ENCODE measurements around the gene SCYL1. TPM values are rescaled to one million over a fixed set of nuclear protein-coding genes. Genes with fewer than 3 reads are reported as not detected.

The SCYL1 gene
- total RNA-seq, 1 experiment from 2014 or later, result 39.1 TPM

DNA sequence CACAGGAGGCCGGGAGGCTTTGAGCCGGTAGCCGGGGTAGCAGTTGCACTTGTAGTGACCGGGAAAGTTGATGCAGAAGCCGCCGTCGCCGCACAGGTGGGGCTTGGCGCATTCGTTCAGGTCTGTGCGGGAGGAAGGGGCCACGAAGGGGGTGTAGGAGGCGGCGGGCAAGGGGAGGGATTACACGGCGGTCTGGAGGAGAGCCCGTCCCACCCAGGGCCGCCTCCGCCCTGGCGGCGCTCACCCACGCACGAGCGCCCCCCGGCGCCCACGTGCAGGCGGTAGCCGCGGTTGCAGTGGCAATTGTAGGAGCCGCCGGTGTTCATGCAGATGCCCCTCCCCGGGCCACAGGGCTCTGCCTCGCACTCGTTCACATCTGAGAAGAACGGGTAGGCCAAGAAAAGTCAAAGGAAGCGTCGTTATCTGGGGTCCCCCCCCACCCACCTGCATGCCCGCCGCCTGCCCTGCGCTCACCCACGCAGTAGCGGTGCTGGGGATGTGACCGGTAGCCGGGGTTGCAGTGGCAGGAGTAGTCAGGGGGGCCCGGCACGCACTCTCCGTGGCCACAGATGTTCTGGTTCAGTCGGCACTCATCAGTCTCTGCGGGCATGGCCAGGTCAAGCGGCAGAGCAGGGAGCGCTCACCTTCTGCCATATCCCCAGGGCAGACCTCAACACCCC is 22.7 kb downstream of the SCYL1 start:
- Histone ChIP-seq H3K27ac (no peak overlapping the region), H3K4me3 (no peak overlapping the region), H3K27me3 (no peaks in the 10 kb centered on the region), H3K4me1 (peaks cover 4% of the 10 kb centered on the region; the same call in 1 of the 2 replicates), H3K9me3 (replicated peaks) (no peaks in the 10 kb centered on the region), H3K36me3 (peaks cover 4% of the 10 kb centered on the region; the same call in 1 of the 2 replicates)
- DNase-seq, result no peak

GRCh38 chr11:65548395-65548794 is 23.5 kb downstream of the SCYL1 start:
- H3K9me3 ChIP-seq (replicated peaks), result no peaks in the 10 kb centered on the region
- no peak overlapping the region for H3K27ac ChIP-seq
- DNase-seq, result no peak
- no peak overlapping the region for H3K4me3 ChIP-seq
- H3K4me1 ChIP-seq, result peaks cover 5% of the 10 kb centered on the region; the same call in 1 of the 2 replicates
- H3K36me3 ChIP-seq, result peaks cover 4% of the 10 kb centered on the region; the same call in 1 of the 2 replicates
- no peaks in the 10 kb centered on the region for H3K27me3 ChIP-seq

DNA sequence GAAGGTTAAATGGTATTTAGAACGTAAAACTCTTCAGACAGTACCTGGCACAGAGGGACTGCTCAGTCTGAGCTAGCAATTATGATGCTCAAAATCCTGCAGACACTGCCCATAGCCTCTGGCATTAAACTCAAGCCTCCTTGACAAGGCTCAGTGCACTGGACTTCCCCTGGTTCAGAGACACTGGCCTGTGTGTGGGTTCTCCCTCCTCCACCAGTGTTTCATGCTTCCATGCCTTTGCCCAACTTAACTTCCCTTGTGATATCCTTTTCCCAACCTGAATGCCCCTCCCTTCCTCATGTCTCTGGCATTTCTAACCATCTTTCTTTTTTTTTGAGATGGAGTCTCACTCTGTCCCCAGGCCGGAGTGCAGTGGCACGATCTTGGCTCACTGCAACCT is 24.2 kb downstream of the SCYL1 start:
- no peaks in the 10 kb centered on the region for H3K9me3 ChIP-seq (replicated peaks)
- H3K4me3 ChIP-seq, result no peak overlapping the region
- H3K27ac ChIP-seq, result no peak overlapping the region
- no peaks in the 10 kb centered on the region for H3K27me3 ChIP-seq
- peaks cover 5% of the 10 kb centered on the region; the same call in 1 of the 2 replicates for H3K4me1 ChIP-seq
- H3K36me3 ChIP-seq, result peaks cover 4% of the 10 kb centered on the region; the same call in 1 of the 2 replicates
- DNase-seq, result no peak

DNA sequence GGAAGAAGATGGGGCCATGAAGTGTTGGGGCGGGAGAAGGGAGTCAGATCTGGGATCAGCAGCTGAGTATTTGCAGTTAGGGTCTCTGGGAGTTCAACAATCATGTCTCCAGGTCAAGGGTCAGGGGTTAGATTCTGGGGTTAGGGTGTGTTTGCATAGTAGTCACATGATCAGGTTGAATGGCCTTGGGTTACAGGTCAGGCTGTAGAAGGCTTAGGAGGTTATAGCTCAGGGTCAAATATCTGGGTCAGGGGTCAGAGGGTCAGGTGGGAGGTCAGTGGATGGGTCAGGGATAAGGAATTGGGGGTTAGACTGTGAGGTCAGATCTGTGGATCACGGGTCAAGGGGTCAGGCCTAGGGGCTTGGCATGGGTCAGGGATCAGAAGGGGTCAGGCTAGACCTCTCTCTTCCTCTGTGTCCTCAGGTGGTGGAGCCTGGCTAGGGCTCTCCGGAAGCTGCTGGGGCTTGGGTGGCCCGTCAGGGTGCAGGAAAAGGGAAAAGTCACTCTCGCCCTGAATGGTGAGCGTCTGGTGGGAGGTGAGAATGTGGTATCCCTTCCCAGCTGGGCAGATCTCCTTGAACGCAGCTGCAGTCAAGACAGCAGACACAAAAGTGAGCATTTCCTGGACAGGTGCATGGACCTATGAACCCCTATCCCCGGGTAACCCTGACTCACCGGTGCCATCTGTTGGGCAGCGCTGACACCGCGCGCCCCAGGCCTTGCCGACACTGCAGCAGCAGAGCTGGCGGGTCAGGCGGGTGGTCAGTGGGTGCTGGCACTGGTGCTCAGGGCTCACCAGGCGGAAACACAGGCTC is 26.9 kb downstream of the SCYL1 start:
- DNase-seq, result peak; percentile 73 to 74

DNA sequence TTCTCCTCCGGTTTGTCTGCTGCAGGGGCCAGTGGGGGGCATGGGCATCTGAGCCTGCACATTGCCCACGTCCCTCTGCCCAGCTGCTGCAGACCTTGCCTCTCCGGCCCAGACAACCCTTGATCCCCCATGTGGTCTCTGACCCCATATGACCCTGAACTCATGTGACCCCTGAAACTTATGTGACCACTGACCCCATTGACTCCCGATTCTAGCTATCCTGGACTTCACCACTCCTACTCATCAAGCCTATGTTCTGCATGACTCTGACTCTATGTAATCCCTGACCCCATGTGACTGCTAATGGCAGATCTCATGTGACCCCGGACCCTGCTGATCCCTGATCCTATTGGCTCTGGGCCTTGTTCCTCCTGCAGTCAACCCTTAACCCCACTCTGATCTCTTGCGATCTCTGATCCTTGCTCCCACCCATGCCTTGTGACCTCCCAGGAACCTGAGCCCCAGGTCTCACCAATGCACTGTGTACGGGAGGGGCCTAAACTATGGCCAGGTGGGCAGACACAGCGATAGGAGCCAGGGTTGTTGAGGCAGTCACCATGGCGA is 27.6 kb downstream of the SCYL1 start:
- peaks cover 4% of the 10 kb centered on the region; the same call in 1 of the 2 replicates for H3K36me3 ChIP-seq
- H3K27ac ChIP-seq, result no peak overlapping the region
- no peak overlapping the region for H3K4me3 ChIP-seq
- H3K4me1 ChIP-seq, result peaks cover 28% of the 10 kb centered on the region
- no peaks in the 10 kb centered on the region for H3K9me3 ChIP-seq (replicated peaks)
- no peak for DNase-seq
- no peaks in the 10 kb centered on the region for H3K27me3 ChIP-seq

More for the DNA sequence above, 26.9 kb downstream of the SCYL1 start:
- Histone ChIP-seq H3K27me3 (no peaks in the 10 kb centered on the region), H3K4me3 (no peak overlapping the region), H3K4me1 (peaks cover 24% of the 10 kb centered on the region), H3K9me3 (replicated peaks) (no peaks in the 10 kb centered on the region), H3K36me3 (peaks cover 4% of the 10 kb centered on the region; the same call in 1 of the 2 replicates), H3K27ac (no peak overlapping the region)

- H3K4me1 ChIP-seq, result peaks cover 28% of the 10 kb centered on the region
- H3K27me3 ChIP-seq, result no peaks in the 10 kb centered on the region
- no peak overlapping the region for H3K27ac ChIP-seq
- H3K4me3 ChIP-seq, result no peak overlapping the region
- H3K9me3 ChIP-seq (replicated peaks), result no peaks in the 10 kb centered on the region
- peaks cover 4% of the 10 kb centered on the region; the same call in 1 of the 2 replicates for H3K36me3 ChIP-seq
- no peak for DNase-seq
Measured at GRCh38 chr11:65553301-65554001, 28.6 kb downstream of the SCYL1 start.

DNA sequence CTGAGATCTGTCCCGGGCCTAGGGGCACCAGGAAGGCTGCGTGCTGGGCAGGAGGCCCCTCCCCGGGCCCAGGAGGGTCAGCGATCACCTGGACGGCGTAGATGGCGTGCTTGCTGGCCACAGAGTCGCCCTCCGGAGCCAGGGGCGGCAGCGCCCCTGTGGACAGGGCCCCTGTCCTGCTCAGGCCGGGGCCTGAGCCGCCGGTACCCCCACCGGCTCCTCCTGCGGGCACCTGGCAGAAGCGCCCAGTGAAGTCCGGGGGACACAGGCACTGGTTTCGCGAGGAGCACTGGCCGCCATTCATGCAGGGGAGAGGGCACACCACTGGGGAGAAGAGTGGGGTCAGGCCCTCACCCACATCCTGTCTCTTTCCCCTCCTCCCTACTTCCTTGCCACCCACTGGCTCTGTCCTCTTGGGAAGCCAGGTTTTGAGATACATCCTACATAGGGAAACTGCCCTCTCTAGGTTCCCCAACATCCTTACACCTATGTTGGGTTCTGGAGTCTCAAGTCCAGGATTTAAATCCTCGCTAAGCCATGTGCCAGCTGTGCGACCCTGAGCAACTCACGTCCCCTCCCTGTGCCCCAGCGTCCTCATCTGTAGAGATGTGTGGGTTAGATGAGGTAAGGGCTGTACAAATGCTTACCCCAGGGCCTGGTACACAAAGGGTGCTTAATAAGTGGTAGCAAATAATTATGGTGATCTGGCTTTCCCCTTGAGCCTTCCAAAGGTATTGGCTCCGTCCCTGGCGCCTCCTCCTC is 29.4 kb downstream of the SCYL1 start:
- Histone ChIP-seq H3K36me3 (peaks cover 4% of the 10 kb centered on the region; the same call in 1 of the 2 replicates), H3K27me3 (no peaks in the 10 kb centered on the region), H3K4me3 (no peak overlapping the region), H3K4me1 (peaks cover 34% of the 10 kb centered on the region), H3K27ac (no peak overlapping the region), H3K9me3 (replicated peaks) (no peaks in the 10 kb centered on the region)
- DNase-seq, result no peak

DNA sequence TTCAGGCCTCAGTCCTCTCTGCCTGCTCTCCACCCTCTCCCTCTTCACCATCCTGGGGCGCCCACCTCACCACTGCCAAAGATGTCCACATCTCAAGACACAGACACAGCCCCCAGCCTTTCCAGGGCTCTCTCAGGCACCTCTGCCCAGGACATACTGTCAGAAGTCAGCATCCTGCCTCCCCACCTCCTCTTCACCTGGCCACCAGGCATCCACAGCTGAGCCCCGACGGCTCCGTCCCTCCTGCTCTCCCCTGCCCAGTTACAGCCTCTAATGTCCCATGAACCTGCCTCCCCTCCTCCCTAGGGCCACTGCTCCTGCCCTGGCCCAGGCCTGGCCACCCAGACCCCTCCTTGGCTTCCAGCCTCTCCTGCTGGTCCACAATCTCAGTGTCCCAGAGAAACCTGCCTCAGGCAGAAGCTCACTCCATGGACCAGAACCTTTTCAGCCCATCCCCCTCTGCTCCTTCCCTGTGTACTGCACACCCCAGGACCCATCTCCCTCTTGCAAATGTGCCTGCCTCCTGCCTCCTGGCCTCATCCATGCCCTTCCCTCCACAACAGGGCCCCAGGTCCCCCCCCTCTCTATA is 30.1 kb downstream of the SCYL1 start:
- no peak for DNase-seq
- H3K4me1 ChIP-seq, result peaks cover 41% of the 10 kb centered on the region

GRCh38 chr11:65555693-65556231 is 30.9 kb downstream of the SCYL1 start:
- no peaks in the 10 kb centered on the region for H3K27me3 ChIP-seq
- H3K4me3 ChIP-seq, result no peak overlapping the region
- DNase-seq, result peak; percentile 73
- H3K36me3 ChIP-seq, result no peaks in the 10 kb centered on the region
- H3K4me1 ChIP-seq, result peaks cover 49% of the 10 kb centered on the region
- H3K27ac ChIP-seq, result no peak overlapping the region
- no peaks in the 10 kb centered on the region for H3K9me3 ChIP-seq (replicated peaks)

More for the DNA sequence above, 30.1 kb downstream of the SCYL1 start:
- Histone ChIP-seq H3K27me3 (no peaks in the 10 kb centered on the region), H3K9me3 (replicated peaks) (no peaks in the 10 kb centered on the region), H3K27ac (no peak overlapping the region), H3K4me3 (no peak overlapping the region), H3K36me3 (peaks cover 1% of the 10 kb centered on the region; the same call in 1 of the 2 replicates)

- Histone ChIP-seq H3K4me1 (peaks cover 56% of the 10 kb centered on the region), H3K9me3 (replicated peaks) (no peaks in the 10 kb centered on the region), H3K27me3 (no peaks in the 10 kb centered on the region), H3K36me3 (no peaks in the 10 kb centered on the region), H3K4me3 (peak overlapping the region; percentile 66), H3K27ac (no peak overlapping the region)
- no peak for DNase-seq
Measured at GRCh38 chr11:65556470-65557279, 31.8 kb downstream of the SCYL1 start.

DNA sequence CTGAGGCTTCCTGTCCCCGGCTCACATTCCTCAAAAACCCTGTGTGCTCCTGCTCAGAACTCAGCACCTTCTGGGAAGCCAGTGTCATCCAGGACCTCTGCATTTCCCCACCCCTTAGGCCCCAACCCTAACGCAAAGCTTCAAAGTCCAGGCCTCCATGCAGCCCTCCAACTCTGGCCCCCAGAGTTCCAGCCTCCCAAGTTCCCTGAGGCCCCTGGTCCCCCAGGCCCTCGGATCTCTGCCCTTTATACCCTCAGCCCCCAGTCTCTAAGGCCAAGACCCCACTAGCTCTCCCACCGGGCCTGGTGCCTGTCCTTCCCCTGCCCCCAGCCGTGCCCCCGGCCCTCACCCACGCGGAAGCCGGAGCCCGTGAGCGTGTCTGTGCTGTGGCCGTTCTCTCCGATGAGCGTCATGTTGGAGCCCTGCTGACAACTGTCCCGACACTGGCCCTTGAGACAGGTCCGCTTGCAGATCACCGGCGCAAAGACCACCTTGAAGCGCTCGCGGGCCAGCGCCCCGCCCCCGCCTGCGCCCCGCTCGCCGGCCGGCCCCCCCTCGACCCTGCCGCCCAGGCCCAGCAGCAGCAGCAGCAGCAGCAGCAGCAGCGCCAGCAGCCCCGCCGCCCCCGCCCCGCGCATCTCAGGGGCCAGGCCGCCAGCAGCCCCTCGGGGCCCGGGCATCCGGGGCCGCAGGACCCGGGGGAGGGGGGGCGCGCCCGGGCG is 32.6 kb downstream of the SCYL1 start:
- no peaks in the 10 kb centered on the region for H3K9me3 ChIP-seq (replicated peaks)
- DNase-seq, result no peak
- no peaks in the 10 kb centered on the region for H3K27me3 ChIP-seq
- peak overlapping the region; percentile 66 for H3K4me3 ChIP-seq
- no peaks in the 10 kb centered on the region for H3K36me3 ChIP-seq
- H3K4me1 ChIP-seq, result peaks cover 57% of the 10 kb centered on the region
- no peak overlapping the region for H3K27ac ChIP-seq

All from SJCRH30 (cell line).